A673 (cell line): ENCODE measurements around the gene MTHFSD.
A peak's percentile ranks its signal among the peaks of the same experiment; 100 is the strongest.

Experiments used
- CTCF ChIP-seq: fragments of 300-800, 200-600 bp; sonication (generic); conservative IDR thresholded peaks from 2 replicates; pipeline ENCODE4 v1.5.1; 2017; ENCODE audit warnings: low read depth, mild to moderate bottlenecking, antibody characterized with exemption, low read length, moderate library complexity, mixed read lengths
- EZH2 ChIP-seq: fragments of 200-600 bp; sonication (generic); IDR thresholded peaks from 2 replicates; pipeline ENCODE4 v1.6.1; 2017; ENCODE audit warnings: borderline replicate concordance, low read depth, mild to moderate bottlenecking, mixed read lengths, antibody characterized with exemption, low read length; ENCODE audit not compliant: poor library complexity, severe bottlenecking

GRCh38 chr16:86593913-86594620 is 39.0 kb upstream of the MTHFSD start:
- no peak for TF ChIP-seq CTCF
- peak; percentile 20 for TF ChIP-seq EZH2
